HG02973 (cell line): Measurements from ENCODE around the gene KIF17.

ENCODE experiments used
- ATAC-seq: cut with Tn5 transposase; IDR thresholded peaks from one replicate; pipeline ENCODE4 v1.9.1; 2021; ENCODE audit warnings: moderate library complexity; ENCODE audit not compliant: unreplicated experiment

KIF17 gene

GRCh38 chr1:20717452-20718342, at the start of gene KIF17:
TSS of gene KIF17 (minus strand) at chr1:20718007. CDS start at chr1:20717706, 301 bp downstream.
- ATAC-seq: no peak

- ATAC-seq: no peak
These were observed 49.5 kb upstream of the KIF17 start for GRCh38 chr1:20767271-20767670.

- ATAC-seq: no peak
These were observed 45.6 kb upstream of the KIF17 start for GRCh38 chr1:20763417-20763816.

- ATAC-seq: no peak
These were observed 42.5 kb upstream of the KIF17 start for GRCh38 chr1:20760322-20760721.

- no peak for ATAC-seq
These were observed 35.8 kb upstream of the KIF17 start for GRCh38 chr1:20753589-20753988.

GRCh38 chr1:20751462-20751990, 33.7 kb upstream of the KIF17 start:
- no peak for ATAC-seq

- ATAC-seq: no peak
These were observed 24.9 kb upstream of the KIF17 start for GRCh38 chr1:20742671-20743070.

GRCh38 chr1:20740781-20741180, 23.0 kb upstream of the KIF17 start:
- no peak for ATAC-seq

- ATAC-seq: no peak
These were observed 21.4 kb upstream of the KIF17 start for GRCh38 chr1:20739225-20739624.

- no peak for ATAC-seq
These were observed 17.8 kb upstream of the KIF17 start for GRCh38 chr1:20735581-20736111.

GRCh38 chr1:20733360-20733975, 15.7 kb upstream of the KIF17 start:
- no peak for ATAC-seq

GRCh38 chr1:20732588-20733359, 15.0 kb upstream of the KIF17 start, which contains the start of gene SH2D5:
TSS of gene SH2D5 (minus strand) at chr1:20732703. CDS start at chr1:20728044, 4,659 bp downstream.
- ATAC-seq: no peak

- ATAC-seq: no peak
These were observed 14.3 kb upstream of the KIF17 start for GRCh38 chr1:20732071-20732587.

- ATAC-seq: no peak
These were observed 13.5 kb upstream of the KIF17 start for GRCh38 chr1:20731057-20731991.

- ATAC-seq: no peak
These were observed 12.9 kb upstream of the KIF17 start for GRCh38 chr1:20730690-20731056.

- ATAC-seq: no peak
These were observed 12.3 kb upstream of the KIF17 start for GRCh38 chr1:20729990-20730689.

GRCh38 chr1:20729155-20729931, 11.5 kb upstream of the KIF17 start:
- ATAC-seq: no peak
